ENCODE results near the gene MYO1H.

MYO1H gene

DNA sequence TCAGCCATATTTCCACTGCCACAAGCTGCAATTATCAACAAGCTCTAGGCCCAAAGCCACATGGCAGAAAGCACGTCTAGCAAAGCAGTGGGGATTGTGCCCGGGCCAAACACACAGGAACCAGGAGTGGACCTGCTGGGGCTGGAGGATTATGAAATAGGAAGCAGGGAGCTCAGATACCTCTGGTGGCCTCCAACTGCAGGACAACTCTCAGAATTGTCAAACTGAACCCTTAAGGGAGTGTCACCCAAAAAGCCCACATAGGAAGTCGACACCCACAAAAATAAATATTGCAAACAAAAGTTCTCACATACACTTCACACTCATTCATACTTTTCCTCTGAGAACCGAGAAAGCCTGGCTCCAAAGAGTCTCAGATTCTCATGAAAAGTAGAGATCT is 103.3 kb downstream of the MYO1H start:
- TF ChIP-seq, protein P1, sequence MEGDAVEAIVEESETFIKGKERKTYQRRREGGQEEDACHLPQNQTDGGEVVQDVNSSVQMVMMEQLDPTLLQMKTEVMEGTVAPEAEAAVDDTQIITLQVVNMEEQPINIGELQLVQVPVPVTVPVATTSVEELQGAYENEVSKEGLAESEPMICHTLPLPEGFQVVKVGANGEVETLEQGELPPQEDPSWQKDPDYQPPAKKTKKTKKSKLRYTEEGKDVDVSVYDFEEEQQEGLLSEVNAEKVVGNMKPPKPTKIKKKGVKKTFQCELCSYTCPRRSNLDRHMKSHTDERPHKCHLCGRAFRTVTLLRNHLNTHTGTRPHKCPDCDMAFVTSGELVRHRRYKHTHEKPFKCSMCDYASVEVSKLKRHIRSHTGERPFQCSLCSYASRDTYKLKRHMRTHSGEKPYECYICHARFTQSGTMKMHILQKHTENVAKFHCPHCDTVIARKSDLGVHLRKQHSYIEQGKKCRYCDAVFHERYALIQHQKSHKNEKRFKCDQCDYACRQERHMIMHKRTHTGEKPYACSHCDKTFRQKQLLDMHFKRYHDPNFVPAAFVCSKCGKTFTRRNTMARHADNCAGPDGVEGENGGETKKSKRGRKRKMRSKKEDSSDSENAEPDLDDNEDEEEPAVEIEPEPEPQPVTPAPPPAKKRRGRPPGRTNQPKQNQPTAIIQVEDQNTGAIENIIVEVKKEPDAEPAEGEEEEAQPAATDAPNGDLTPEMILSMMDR (IDR thresholded peaks at IDR 0.05; ENCODE audit: low read depth, low read length, missing control alignments) = no peak
- DNase-seq (ENCODE audit: extremely low read depth, low read depth) = no peak
- H3K4me3 ChIP-seq (replicated peaks; ENCODE audit: low read depth, low read length) = no peak overlapping the region

DNA sequence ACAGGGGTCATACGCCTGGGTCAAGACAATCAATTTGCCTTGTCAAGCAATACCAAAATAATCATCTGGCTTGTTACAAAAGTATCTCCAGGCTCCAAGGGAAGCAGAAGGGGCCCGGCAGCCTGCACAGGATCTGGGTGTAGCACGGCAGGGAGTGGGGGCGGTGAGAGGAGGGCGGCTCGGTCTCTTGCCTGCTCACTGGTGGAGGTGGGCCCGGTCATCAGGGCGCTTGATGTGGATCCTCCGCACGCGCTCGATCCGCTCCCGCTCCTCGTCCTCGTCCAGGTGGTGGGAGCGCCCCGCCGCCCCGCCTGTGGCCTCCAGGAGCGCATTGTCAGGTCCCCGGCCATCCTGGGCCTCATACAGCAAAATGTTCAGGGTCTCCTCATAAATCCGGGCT is 103.7 kb downstream of the MYO1H start:
- TF ChIP-seq, protein P1 (IDR thresholded peaks at IDR 0.05; ENCODE audit: low read depth, low read length, missing control alignments) = no peak
- H3K4me3 ChIP-seq (replicated peaks; ENCODE audit: low read depth, low read length) = no peak overlapping the region
- DNase-seq (ENCODE audit: extremely low read depth, low read depth) = no peak

DNA sequence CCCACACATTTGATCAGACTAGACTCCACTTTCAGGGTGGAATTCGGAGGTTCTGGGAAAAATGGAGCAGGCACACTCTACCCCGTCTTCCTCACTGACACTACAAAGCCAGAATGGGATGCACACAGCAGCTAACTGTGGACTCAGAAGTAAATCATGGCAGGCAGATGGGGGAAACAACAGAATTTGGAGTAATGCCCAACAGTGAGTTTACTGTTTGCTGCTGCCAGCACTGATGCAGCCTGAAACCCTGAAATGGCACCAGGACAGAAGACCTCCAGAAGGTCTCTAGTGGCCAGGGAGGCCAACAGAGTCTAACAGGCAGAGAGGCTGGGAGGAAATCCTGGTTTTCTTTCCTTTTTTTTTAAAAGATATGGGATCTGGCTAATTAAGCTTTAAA is 104.8 kb downstream of the MYO1H start:
- no peak for DNase-seq (ENCODE audit: extremely low read depth, low read depth)
- no peak overlapping the region for H3K4me3 ChIP-seq (replicated peaks; ENCODE audit: low read depth, low read length)
- TF ChIP-seq, protein P1 (IDR thresholded peaks at IDR 0.05; ENCODE audit: low read depth, low read length, missing control alignments) = no peak

DNA sequence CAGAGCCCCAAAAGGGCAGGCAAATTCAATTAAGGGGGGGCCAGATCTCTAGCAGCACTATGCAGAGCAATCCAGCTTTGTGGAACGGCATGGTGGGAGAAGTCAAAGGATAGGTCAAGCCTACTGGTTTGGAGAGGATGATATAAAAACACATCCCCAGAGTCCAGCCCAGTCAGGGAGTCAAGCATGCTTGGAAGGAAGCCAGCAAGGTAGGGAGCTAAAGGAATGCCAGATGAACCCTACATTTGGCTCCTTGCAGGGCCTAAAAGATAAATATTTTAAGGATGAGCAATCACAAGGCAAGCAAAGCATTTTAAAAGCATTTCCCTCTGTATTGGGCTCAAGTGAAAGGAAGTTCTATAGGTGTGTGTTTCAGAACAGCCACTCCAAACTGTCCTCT is 108.0 kb downstream of the MYO1H start:
- no peak for DNase-seq (ENCODE audit: extremely low read depth, low read depth)
- H3K4me3 ChIP-seq (replicated peaks; ENCODE audit: low read depth, low read length) = no peak overlapping the region
- TF ChIP-seq, protein P1 (IDR thresholded peaks at IDR 0.05; ENCODE audit: low read depth, low read length, missing control alignments) = no peak

DNA sequence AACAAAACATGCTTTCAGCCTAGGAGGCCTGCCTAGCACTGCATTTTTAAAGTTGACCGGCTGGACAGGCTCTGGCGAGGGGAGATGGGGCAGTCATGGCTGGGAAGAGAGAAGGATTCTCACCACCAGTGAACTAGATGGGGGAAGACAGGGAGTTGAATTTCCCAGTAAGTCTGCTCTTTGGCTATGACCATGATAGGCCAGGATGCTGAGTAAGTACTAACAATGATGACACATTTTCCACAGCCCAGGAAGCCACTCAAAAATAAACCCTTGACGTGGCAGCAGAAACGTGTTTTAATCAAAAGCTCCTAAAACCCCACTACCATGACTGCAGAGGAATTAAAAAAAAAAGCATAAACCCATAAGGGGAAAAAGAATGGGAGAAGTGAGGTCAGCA is 110.4 kb downstream of the MYO1H start:
- no peak overlapping the region for H3K4me3 ChIP-seq (replicated peaks; ENCODE audit: low read depth, low read length)
- TF ChIP-seq, protein P1 (IDR thresholded peaks at IDR 0.05; ENCODE audit: low read depth, low read length, missing control alignments) = no peak
- no peak for DNase-seq (ENCODE audit: extremely low read depth, low read depth)

DNA sequence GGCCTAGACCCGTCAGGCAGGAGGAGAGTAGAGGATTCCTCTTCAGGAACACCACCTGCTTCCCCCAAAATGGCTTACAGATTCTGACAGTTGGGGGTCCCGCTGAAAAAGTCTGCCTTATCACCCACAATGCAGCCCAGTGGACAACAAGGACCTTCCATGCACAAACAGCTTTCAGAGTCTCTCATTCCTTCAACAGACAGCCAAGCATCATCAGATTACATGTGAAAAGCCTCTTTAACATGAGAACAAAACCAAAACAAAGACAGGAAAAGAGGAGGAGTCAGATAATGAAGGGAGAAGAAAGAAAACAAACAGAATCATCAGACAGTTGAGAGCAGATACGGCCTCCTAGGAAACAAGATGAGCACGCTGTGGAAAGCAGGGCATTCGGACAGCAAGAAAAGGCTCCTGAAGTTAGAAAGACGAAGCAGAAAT is 111.1 kb downstream of the MYO1H start:
- no peak for DNase-seq (ENCODE audit: extremely low read depth, low read depth)
- TF ChIP-seq, protein P1 (IDR thresholded peaks at IDR 0.05; ENCODE audit: low read depth, low read length, missing control alignments) = no peak
- no peak overlapping the region for H3K4me3 ChIP-seq (replicated peaks; ENCODE audit: low read depth, low read length)

DNA sequence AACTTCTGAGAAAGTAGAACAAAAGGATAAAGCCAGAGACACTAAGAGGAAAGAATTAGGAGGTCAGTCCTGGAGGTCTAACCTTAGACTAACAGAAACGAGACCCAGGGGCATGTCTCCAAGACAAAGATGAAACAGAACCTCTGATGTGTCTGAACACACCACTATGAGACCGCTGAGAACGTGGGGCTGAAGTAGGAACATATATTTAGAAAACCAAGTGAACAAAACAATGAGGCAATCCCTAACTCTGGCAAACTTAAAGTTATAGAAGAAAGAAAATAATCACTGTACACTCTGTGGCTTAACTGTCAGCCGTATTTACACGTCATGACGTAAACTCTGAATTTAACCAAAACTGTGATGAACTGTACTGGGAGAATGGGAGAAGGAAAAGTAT is 111.5 kb downstream of the MYO1H start:
- H3K4me3 ChIP-seq (replicated peaks; ENCODE audit: low read depth, low read length) = no peak overlapping the region
- TF ChIP-seq, protein P1 (IDR thresholded peaks at IDR 0.05; ENCODE audit: low read depth, low read length, missing control alignments) = no peak
- DNase-seq (ENCODE audit: extremely low read depth, low read depth) = no peak

Data from HFF-Myc (cell line).